ENCODE results near the gene BIRC3.

Gene BIRC3

DNA sequence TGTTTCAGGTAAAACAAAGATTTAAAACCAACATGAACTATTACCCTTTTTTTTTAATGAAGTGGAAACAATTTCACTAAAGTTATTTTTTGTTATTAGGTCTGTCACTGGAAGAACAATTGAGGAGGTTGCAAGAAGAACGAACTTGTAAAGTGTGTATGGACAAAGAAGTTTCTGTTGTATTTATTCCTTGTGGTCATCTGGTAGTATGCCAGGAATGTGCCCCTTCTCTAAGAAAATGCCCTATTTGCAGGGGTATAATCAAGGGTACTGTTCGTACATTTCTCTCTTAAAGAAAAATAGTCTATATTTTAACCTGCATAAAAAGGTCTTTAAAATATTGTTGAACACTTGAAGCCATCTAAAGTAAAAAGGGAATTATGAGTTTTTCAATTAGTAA, 60.6 kb downstream of the BIRC3 start:
- Mint-ChIP-seq H3K4me1 (ENCODE audit: low read depth in 2 of 2) (peaks cover 4 to 11% of the 10 kb centered on the region in 2 donors), H3K27ac (no peak overlapping the region), H3K36me3 (ENCODE audit: insufficient read depth) (peaks cover 58% of the 10 kb centered on the region), H3K9me3 (no peaks in the 10 kb centered on the region), H3K4me3 (no peak overlapping the region), H3K27me3 (no peaks in the 10 kb centered on the region)
- ATAC-seq (replicated peaks) (no peak), DNase-seq (no peak)

DNA sequence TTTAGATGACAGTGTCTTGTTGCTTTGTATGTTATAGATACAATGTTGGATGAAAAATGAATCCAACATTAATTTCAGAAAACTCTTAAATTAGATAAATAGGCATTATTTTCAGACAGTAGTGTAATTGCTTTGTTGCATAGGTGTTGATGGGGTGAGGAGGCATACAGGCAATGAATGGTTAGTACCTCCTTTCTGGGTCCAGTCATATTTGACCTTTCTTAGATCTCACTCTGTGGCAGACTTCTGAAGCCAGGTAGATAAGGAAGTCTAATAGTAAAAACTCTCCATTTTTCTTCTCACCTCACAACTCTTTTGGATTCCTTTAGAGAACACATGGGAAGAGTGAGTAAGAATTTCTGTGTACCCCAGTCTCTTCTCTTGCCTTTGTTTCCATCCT, 61.5 kb downstream of the BIRC3 start:
- Mint-ChIP-seq H3K27me3 (no peaks in the 10 kb centered on the region), H3K4me1 (ENCODE audit: low read depth in 2 of 2) (peaks cover 4 to 11% of the 10 kb centered on the region in 2 donors)

DNA sequence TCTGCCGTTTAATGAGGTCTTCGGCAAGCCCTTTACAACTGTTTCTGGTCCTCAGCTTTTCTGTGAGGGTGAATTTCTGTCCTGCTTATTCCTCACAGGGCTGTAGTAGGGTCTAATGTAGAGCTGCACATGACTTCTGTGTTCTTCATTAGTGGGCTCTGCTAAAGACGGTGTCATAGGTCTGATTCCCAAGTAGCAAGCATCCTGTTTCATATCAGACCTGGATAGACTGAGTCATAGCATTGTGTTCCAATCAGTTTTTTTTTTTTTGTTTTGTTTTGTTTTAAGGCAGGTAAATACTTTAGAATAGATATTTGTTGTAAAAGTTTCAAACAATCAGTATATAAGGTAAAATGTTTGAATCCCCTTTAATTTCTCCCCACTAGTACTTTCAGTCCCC, 65.1 kb downstream of the BIRC3 start:
- no peaks in the 10 kb centered on the region for H3K4me1 Mint-ChIP-seq (ENCODE audit: low read depth in 2 of 2)
- H3K4me3 Mint-ChIP-seq: no peak overlapping the region
- no peaks in the 10 kb centered on the region for H3K9me3 Mint-ChIP-seq
- H3K36me3 Mint-ChIP-seq (ENCODE audit: insufficient read depth): peaks cover 61% of the 10 kb centered on the region
- peak overlapping the region; percentile 16 to 46 for H3K27ac Mint-ChIP-seq
- DNase-seq: no peak
- ATAC-seq (replicated peaks): no peak
- no peaks in the 10 kb centered on the region for H3K27me3 Mint-ChIP-seq

More for the DNA sequence above, 61.5 kb downstream of the BIRC3 start:
- Mint-ChIP-seq H3K36me3 (ENCODE audit: insufficient read depth) (peaks cover 60% of the 10 kb centered on the region), H3K4me3 (no peak overlapping the region), H3K9me3 (no peaks in the 10 kb centered on the region), H3K27ac (peak overlapping the region in 1 of 2 donors; percentile 24)
- DNase-seq: no peak
- no peak for ATAC-seq (replicated peaks)

DNA sequence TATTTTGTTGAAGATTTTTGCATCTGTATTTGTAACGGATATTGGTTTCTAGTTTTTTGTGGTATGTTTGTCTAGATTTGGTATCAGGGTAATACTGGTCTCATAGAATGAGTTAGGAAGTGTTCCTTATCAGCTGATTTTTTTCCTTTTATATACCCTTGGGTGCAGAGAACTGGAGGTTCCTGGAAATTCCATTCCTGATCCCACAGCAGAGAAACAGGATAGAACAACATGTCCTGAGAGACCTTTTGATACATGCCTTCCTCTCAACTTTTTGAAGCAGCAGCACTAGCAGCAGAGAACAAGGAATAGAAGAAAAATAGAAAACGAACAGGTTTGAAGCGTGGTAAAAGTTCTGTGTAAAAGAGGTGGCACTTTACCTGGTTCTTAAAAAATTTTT, 66.6 kb downstream of the BIRC3 start:
- H3K27ac Mint-ChIP-seq: no peak overlapping the region
- no peak overlapping the region for H3K4me3 Mint-ChIP-seq
- no peaks in the 10 kb centered on the region for H3K27me3 Mint-ChIP-seq
- DNase-seq: no peak
- H3K36me3 Mint-ChIP-seq (ENCODE audit: insufficient read depth): peaks cover 52% of the 10 kb centered on the region
- ATAC-seq (replicated peaks): no peak
- H3K9me3 Mint-ChIP-seq: no peaks in the 10 kb centered on the region
- no peaks in the 10 kb centered on the region for H3K4me1 Mint-ChIP-seq (ENCODE audit: low read depth in 2 of 2)

DNA sequence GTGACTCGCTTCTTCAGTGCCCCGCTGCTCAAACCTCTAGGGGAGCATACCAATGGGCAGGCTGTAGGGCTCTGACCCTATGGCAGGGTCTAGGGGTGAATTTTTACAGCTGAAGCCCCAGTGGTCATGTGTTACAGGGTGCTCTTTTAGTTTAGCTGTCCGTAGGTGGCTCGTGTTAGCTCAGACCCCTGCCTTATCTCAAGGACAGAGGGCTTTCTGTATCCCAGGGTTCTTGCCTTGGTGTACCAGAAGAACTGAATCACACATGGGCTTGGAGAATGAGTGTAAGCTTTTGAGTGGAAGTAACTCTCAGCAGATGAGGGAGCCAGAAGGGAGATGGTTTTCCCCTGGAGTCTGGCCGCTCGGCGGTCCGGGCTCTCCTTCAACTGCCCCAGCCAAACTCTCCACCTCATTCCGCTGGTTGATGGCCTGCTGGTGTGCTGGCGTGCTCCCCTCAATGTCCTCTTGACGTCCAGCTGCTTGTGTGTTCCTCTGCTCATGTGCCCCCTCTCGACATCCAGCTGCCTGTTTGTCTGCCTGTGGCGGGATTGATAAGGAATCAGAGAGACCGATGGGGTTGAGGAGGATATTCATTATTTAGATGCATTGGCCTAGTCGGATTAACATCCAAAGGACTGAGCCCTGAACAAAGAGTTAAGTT, 67.3 kb downstream of the BIRC3 start:
- Mint-ChIP-seq H3K9me3 (no peaks in the 10 kb centered on the region), H3K4me3 (no peak overlapping the region), H3K36me3 (ENCODE audit: insufficient read depth) (peaks cover 46% of the 10 kb centered on the region), H3K27ac (peak overlapping the region in 1 of 2 donors; percentile 18), H3K4me1 (ENCODE audit: low read depth in 2 of 2) (no peaks in the 10 kb centered on the region), H3K27me3 (no peaks in the 10 kb centered on the region)
- ATAC-seq (replicated peaks): no peak
- no peak for DNase-seq

DNA sequence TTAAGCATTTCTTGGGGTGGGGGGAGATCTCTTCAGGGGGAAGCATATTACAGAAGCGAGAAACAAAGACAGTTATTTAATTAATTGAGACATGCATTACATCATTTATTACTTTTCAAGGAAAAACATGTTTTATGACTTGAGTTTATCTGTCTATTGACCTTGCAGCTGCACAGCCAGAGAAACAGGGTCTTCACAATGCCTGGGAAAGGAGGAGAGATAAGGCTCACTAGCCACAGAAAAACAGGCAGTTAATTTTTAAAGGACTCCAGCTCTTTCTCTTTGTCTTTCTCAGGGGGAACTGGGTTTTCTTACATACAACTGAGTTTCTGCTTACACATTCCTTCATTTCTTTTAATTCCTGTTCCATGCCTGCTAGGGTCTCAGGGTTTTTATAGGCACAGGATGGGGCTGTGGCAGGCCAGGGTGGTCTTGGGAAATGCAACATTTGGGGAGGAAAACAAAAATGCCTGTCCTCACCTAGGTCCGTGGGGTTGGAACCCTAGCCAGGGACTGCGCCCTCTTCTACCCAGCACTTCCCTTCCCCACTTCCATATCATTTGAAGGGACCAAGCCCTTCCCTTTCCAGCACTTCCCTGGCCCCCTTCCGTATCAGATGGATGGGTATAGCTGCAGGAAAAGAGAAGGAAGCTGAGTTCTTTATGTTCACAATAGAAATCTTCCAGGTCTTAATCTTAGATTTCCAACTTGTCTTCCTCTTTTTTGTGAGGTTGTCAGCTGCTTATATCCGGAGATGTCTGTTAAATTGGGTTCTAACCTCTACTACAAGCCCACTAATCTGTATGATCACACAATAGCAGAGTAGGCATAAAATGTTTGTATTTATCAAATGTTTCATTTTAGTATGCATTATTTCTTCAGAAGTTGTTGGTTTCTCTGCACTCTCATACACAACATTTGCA, 68.1 kb downstream of the BIRC3 start:
- no peaks in the 10 kb centered on the region for H3K27me3 Mint-ChIP-seq
- peak overlapping the region in 1 of 2 donors; percentile 22 for H3K27ac Mint-ChIP-seq
- H3K4me3 Mint-ChIP-seq: no peak overlapping the region
- H3K36me3 Mint-ChIP-seq (ENCODE audit: insufficient read depth): peaks cover 38% of the 10 kb centered on the region
- DNase-seq (no peak), ATAC-seq (replicated peaks) (no peak)
- no peaks in the 10 kb centered on the region for H3K9me3 Mint-ChIP-seq
- no peaks in the 10 kb centered on the region for H3K4me1 Mint-ChIP-seq (ENCODE audit: low read depth in 2 of 2)

DNA sequence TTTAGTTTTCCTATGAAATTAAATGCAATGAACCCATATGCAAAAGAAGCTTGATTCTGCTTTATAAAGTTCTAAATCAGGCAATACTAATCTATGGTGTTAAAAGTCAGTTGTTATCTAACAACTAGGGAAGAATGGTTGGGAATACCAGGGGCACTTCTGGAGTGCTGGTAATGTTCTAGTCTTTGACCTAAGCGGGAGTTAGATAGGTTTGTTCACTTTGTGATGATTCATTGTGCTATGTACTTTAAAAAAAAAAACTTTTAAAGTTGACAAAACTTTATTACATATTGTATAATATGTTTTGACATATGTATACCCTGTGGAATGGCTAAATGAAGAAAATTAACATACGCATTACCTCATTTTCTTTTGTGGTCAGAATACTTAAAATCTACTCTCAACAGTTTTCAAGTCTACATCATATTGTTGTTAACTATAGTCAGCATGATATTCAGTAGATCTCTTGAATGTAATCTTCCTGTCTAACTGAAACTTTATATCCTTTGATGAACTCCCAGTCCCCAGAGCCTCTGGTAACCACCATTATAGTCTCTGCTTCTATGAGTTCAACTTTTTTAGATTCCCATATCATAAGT, 69.0 kb downstream of the BIRC3 start:
- H3K27me3 Mint-ChIP-seq: no peaks in the 10 kb centered on the region
- no peak overlapping the region for H3K4me3 Mint-ChIP-seq
- H3K9me3 Mint-ChIP-seq: no peaks in the 10 kb centered on the region
- peak overlapping the region in 1 of 2 donors; percentile 22 for H3K27ac Mint-ChIP-seq
- H3K4me1 Mint-ChIP-seq (ENCODE audit: low read depth in 2 of 2): peaks cover 4 to 5% of the 10 kb centered on the region in 2 donors
- ATAC-seq (replicated peaks): no peak
- peaks cover 30% of the 10 kb centered on the region for H3K36me3 Mint-ChIP-seq (ENCODE audit: insufficient read depth)
- DNase-seq: no peak

DNA sequence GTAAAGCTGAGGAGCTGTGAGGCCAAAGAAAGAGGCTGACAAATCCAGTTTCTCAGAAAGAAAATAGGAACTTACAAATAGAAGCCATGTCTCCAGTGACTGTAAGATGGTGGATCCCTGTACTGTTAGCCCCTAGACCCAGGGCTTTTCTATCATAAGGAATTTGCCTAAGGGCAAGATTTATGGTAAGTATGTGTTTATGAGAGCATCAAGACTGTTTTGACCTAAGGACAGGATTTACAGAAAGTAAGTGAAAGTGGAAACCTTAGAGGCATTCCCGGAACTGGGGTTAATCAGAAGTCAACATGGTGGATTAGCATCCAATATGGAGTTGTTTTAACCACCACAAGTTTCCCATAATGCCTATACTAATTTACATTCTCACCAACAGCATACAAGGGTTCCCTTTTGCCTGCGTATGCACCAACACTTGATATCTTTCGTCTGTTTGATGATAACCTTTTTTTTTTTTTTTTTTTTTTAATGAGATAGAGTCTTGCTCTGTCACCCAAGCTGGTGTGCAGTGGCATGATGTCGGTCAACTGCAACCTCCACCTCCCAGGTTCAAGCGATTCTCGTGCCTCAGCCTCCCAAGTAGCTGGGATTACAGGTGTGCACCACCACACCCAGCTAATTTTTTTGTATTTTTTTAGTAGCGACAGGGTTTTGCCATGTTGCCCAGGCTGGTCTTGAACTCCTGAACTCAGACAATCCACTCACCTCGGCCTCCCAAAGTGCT, 69.9 kb downstream of the BIRC3 start:
- no peak for ATAC-seq (replicated peaks)
- Mint-ChIP-seq H3K36me3 (ENCODE audit: insufficient read depth) (peaks cover 23% of the 10 kb centered on the region), H3K27me3 (no peaks in the 10 kb centered on the region), H3K27ac (no peak overlapping the region), H3K9me3 (no peaks in the 10 kb centered on the region), H3K4me1 (ENCODE audit: low read depth in 2 of 2) (peaks cover 5% of the 10 kb centered on the region in 2 donors), H3K4me3 (no peak overlapping the region)
- DNase-seq: no peak

Data from effector memory CD8-positive, alpha-beta T cell (primary cell).